Central memory CD8-positive, alpha-beta T cell (primary cell): ENCODE results near the gene ARMC10.
"Not testable (repeated sequence)": the region's sequence is repeated elsewhere in the genome, so short reads cannot be mapped to it uniquely, and the experiment has no call there.

Experiments
- ATAC-seq: fragments of 150-1000 bp; cut with Tn5 transposase; replicated peaks from 2 replicates; pipeline ENCODE4 v1.10.0; 2022; ENCODE audit warnings: mild to moderate bottlenecking, moderate FRiP score, moderate number of reproducible peaks; ENCODE audit not compliant: poor library complexity, severe bottlenecking; ENCODE audit errors: extremely low read depth
- DNase-seq, 2 donors: peaks; one replicate each; pipeline ENCODE4 v3.0.0; 2021; ENCODE audit warnings: low spot score in 2 of 2
- H3K27ac Mint-ChIP-seq: one replicate; pipeline ENCODE4 v1.8.0; 2022; ENCODE audit warnings: low read depth, mild to moderate bottlenecking, moderate library complexity, mixed read lengths
- H3K27me3 Mint-ChIP-seq: one replicate; pipeline ENCODE4 v1.8.0; 2022; ENCODE audit warnings: mixed read lengths
- H3K36me3 Mint-ChIP-seq: one replicate; pipeline ENCODE4 v1.8.0; 2022; ENCODE audit warnings: mild to moderate bottlenecking, moderate library complexity, mixed read lengths; ENCODE audit not compliant: insufficient read depth
- H3K4me1 Mint-ChIP-seq: one replicate; pipeline ENCODE4 v1.8.0; 2022; ENCODE audit warnings: mixed read lengths
- H3K4me3 Mint-ChIP-seq: one replicate; pipeline ENCODE4 v1.8.0; 2022; ENCODE audit warnings: mild to moderate bottlenecking, moderate library complexity, mixed read lengths
- H3K9me3 Mint-ChIP-seq: one replicate; pipeline ENCODE4 v1.8.0; 2022; ENCODE audit warnings: mixed read lengths

ARMC10 gene

DNA sequence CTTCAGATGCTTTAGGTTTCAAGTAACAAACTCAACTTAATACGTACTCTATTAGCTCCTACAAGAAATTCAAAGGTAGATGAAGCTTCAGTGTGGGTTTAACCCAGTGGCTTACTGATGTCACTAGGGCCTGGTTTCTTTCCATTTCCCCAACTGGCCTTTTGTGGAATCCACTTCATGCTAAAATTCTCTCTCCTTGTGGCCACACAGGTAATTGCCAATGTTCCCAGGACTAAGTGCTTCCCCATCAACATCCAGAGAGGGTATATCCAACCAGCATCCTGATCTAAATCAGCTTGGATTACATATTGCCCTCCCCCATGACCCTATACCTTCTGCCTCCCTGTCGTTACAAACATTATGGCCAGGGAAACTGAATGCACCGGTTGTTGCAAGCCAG is 11.0 kb upstream of the ARMC10 start:
- ATAC-seq (no peak), DNase-seq (no peak)
- no peaks in the 10 kb centered on the region for H3K4me1 Mint-ChIP-seq
- H3K27ac Mint-ChIP-seq, result no peak overlapping the region
- H3K36me3 Mint-ChIP-seq, result no peaks in the 10 kb centered on the region
- no peaks in the 10 kb centered on the region for H3K27me3 Mint-ChIP-seq
- H3K4me3 Mint-ChIP-seq, result no peak overlapping the region
- no peaks in the 10 kb centered on the region for H3K9me3 Mint-ChIP-seq

DNA sequence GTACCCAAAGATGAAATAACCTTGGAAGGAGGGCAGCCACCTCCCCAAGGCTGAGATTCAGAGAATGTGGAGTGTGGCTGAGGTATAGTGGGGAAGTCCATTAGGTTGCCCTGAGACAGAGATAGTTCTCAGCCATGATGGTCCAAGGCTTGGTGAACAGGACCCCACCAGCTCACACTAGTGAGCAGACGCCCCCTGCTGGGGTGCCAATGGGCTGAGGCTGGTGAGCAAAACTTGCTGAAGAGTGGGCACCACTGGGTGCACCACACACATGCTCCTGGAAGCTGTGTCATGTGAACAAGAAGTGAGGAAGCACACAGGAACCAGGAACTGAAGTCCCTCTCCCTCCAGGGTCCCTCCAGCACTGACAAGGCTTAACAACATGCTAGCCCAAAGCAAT is 9.3 kb upstream of the ARMC10 start:
- ATAC-seq (no peak), DNase-seq (no peak)
- Mint-ChIP-seq H3K4me3 (no peak overlapping the region), H3K36me3 (no peaks in the 10 kb centered on the region), H3K4me1 (no peaks in the 10 kb centered on the region), H3K27ac (no peak overlapping the region), H3K9me3 (no peaks in the 10 kb centered on the region), H3K27me3 (no peaks in the 10 kb centered on the region)

DNA sequence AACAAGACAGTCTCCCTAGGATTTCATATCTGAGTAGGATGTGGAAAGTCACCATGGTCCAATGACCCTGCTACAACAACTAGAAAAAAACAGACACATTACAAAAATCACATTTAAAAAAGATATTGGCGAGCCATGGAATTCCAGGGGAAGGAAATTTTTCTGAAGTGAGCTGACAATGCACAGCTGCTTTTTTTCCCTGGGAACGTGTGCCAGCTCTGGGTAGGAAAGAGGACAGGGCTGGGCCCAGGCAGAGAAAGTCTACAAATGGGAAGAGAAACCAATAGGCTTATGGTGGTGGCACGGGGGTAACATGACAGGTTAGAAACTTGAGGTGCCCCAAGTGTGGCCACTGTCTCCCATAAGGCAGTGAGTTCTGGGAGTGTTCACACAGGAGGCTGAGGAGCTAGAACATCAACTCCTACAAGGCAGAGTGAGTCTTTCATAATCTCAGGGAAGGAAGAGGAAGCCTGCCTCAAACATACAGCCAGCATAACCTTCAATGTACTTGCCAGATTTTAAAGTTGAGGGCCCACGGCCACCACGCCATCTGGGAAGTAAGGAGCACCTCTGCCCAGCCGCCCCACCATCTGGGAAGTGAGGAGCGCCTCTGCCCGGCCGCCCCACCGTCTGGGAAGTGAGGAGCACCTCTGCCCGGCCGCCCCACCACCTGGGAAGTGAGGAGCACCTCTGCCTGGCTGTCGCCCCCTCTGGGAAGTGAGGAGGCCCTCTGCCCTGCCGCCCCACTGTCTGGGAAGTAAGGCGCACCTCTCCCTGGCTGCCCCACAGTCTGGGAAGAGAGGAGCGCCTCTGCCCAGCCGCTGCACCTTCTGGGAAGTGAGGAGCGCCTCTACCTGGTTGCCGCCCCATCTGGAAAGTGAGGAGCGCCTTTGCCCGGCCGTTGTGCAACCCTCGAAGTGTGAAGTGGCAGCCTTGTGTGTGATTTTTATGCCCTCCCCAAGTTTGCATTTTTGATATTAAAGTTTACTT is 6.2 kb upstream of the ARMC10 start:
- H3K4me1 Mint-ChIP-seq, result no peaks in the 10 kb centered on the region
- H3K36me3 Mint-ChIP-seq, result no peaks in the 10 kb centered on the region
- H3K27me3 Mint-ChIP-seq, result no peaks in the 10 kb centered on the region
- no peak overlapping the region for H3K4me3 Mint-ChIP-seq
- H3K27ac Mint-ChIP-seq, result no peak overlapping the region
- DNase-seq, result no peak
- no peaks in the 10 kb centered on the region for H3K9me3 Mint-ChIP-seq
- ATAC-seq, result no peak

DNA sequence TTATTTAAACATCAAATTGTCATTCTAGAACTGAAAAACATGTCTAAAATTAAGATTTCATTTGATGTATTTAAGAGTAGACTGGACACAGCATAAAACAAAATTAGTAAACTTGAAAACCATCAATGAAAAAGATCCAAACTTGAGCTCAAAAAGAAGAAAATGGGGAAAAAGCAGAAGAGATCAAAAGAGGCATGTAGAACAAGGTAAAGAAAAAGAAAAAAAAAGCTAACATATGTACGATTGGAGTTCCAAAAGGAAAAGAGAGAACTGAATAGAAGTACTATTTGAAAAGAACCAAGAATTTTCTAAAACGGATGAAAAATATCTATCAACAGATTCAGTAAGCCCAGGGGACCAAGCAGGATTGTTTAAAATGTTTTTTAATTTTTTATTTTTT is 3.9 kb upstream of the ARMC10 start:
- peaks cover 15% of the 10 kb centered on the region for H3K4me1 Mint-ChIP-seq
- H3K4me3 Mint-ChIP-seq, result no peak overlapping the region
- H3K36me3 Mint-ChIP-seq, result peaks cover 2% of the 10 kb centered on the region
- ATAC-seq (no peak), DNase-seq (no peak)
- H3K9me3 Mint-ChIP-seq, result no peaks in the 10 kb centered on the region
- H3K27me3 Mint-ChIP-seq, result no peaks in the 10 kb centered on the region
- no peak overlapping the region for H3K27ac Mint-ChIP-seq

DNA sequence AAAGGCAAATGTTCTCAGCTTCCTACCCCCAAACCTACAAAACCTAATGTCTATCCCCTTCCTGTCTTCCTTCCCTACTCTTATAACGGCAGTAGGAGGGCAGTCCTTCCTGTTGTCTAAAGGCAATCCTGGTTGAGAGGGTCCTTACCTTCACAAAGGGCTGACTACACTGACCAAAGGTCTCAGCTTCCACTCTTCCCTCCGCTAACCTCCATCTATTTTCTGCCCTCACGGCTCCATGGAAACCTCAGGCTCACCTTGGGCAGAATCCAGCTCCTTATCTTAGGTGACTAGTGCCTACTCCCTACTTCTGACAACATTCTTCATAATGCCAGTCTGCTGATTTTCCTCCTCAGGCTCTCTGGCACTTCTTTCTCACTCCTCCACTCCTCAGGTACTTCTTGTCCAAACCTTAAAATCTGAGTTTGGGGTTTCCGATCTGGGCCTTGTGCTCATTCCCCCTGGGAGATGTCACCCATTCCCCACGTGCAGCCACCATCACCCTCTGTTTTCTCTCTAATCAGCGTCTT is 886 bp upstream of the ARMC10 start:
- Mint-ChIP-seq H3K27ac (peak overlapping the region; percentile 33), H3K9me3 (no peaks in the 10 kb centered on the region), H3K4me1 (peaks cover 22% of the 10 kb centered on the region), H3K36me3 (peaks cover 6% of the 10 kb centered on the region), H3K27me3 (no peaks in the 10 kb centered on the region), H3K4me3 (peak overlapping the region; percentile 89)
- DNase-seq, result no peak
- ATAC-seq, result no peak

DNA sequence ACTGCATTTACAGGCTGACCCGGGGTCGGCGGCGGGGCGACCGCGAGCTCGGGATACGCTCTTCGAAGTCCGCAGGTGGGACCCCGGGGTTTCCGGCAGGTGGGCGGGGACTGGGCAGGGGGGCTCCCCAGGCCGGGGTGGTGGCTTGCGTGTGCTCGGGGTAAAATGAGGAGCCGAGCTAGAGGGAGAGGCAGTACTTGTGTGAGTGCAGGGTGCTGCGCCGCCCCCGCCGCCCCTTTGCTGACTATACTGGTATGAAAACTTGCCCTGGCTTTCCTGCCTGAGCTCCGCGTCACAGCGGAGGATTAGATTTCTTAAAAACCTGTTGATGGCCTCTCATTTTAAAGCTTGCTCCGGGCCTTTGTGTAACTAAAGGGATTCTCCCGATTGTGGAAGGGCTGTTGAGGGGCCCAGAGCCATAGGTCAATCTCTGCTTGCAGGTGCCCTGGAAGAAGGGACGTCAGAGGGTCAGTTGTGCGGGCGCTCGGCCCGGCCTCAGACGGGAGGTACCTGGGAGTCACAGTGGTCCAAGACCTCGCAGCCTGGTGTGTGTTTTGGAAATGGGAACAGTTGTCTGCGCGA is 488 bp downstream of the ARMC10 start:
- peak overlapping the region; percentile 81 for H3K27ac Mint-ChIP-seq
- peak overlapping the region; percentile 89 for H3K4me3 Mint-ChIP-seq
- DNase-seq (peak in 1 of 2 donors; percentile 51), ATAC-seq (peak; percentile 74)
- H3K36me3 Mint-ChIP-seq, result peaks cover 6% of the 10 kb centered on the region
- peaks cover 22% of the 10 kb centered on the region for H3K4me1 Mint-ChIP-seq
- H3K9me3 Mint-ChIP-seq, result no peaks in the 10 kb centered on the region
- no peaks in the 10 kb centered on the region for H3K27me3 Mint-ChIP-seq

DNA sequence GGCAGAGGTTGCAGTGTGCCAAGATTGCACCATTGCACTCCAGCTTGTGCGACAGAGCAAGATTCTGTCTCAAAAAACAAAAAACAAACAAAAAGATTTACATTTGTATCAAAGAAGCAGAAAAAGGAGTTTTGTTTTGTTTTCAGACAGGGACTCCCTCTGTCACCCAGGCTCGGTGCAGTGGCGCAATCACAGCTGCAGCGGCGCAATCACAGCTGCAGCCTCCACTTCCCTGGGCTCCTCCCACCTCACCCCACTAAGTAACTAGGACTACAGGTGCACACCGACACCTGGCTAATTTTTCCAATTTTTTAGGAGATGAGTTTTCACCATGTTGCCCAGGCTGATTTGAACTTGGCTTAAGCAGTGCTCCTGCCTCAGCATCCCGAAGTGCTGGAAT is 1.8 kb downstream of the ARMC10 start:
- H3K27ac Mint-ChIP-seq, result no peak overlapping the region
- DNase-seq (no peak), ATAC-seq (no peak)
- H3K36me3 Mint-ChIP-seq, result peaks cover 6% of the 10 kb centered on the region
- no peaks in the 10 kb centered on the region for H3K9me3 Mint-ChIP-seq
- peaks cover 22% of the 10 kb centered on the region for H3K4me1 Mint-ChIP-seq
- H3K27me3 Mint-ChIP-seq, result no peaks in the 10 kb centered on the region
- no peak overlapping the region for H3K4me3 Mint-ChIP-seq

DNA sequence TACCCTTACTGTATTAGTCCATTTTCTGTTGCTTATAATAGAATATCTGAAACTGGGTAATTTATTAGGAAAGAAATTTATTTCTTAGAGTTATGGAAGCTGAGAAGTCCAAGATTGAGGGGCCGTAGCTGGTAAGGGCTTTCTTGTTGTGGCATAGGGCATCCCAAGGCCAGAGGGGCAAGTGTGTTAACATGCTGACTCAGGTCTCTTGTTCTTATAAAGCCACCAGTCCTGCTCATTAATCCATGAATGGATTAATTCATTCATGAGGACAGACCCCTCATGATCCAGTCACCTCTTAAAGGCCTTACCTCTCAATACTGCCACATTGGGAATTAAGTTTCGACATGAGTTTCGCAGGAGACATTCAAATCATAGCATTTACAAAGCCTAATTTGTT is 2.4 kb downstream of the ARMC10 start:
- no peak for ATAC-seq
- H3K4me1 Mint-ChIP-seq, result peaks cover 22% of the 10 kb centered on the region
- no peak overlapping the region for H3K27ac Mint-ChIP-seq
- H3K36me3 Mint-ChIP-seq, result peaks cover 6% of the 10 kb centered on the region
- no peaks in the 10 kb centered on the region for H3K9me3 Mint-ChIP-seq
- no peak for DNase-seq
- H3K4me3 Mint-ChIP-seq, result no peak overlapping the region
- H3K27me3 Mint-ChIP-seq, result no peaks in the 10 kb centered on the region

DNA sequence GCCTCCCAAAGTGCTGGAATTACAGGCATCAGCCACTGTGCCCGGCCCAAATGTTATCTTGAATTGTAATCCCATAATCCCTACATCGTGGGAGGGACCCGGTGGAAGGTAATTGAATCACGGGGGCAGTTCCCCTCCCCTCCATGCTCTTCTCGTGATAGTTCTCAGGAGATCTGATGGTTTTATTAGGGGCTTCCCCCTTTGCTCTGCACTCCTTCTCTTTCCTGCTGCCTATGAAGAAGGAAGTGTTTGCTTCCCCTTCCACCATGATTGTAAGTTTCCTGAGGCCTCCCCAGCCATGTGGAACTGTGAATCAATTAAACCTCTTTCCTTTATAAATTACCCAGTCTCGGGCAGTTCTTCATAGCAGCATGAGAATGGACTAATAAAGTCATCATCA is 3.3 kb downstream of the ARMC10 start:
- H3K4me1 Mint-ChIP-seq, result peaks cover 28% of the 10 kb centered on the region
- H3K27me3 Mint-ChIP-seq, H3K9me3 Mint-ChIP-seq: not testable (repeated sequence)

DNA sequence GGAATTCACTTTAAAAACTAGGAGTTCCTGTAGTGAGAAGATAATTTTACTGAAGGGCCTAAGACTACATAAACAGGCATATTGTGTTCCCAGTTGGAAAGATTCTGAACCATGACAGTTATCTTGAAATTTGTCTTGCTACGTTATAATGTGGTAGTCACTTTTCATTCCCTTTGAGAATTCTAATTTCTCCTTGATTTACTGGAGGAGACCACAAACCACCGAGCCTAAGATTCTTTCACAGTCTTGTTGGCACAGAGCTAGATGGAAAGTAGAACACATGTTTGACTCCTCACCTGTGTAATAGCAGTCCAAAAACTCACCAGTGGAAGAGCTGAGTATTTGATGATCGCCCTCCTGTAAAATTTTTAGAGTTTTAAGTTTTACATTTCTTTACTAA is 4.9 kb downstream of the ARMC10 start:
- no peak for ATAC-seq
- Mint-ChIP-seq H3K36me3 (peaks cover 15% of the 10 kb centered on the region), H3K4me1 (peaks cover 18% of the 10 kb centered on the region), H3K4me3 (no peak overlapping the region), H3K9me3 (no peaks in the 10 kb centered on the region), H3K27me3 (no peaks in the 10 kb centered on the region), H3K27ac (no peak overlapping the region)
- DNase-seq, result no peak

More for the DNA sequence above, 3.3 kb downstream of the ARMC10 start:
- H3K27ac Mint-ChIP-seq, H3K36me3 Mint-ChIP-seq, DNase-seq, H3K4me3 Mint-ChIP-seq, ATAC-seq: not testable (repeated sequence)

DNA sequence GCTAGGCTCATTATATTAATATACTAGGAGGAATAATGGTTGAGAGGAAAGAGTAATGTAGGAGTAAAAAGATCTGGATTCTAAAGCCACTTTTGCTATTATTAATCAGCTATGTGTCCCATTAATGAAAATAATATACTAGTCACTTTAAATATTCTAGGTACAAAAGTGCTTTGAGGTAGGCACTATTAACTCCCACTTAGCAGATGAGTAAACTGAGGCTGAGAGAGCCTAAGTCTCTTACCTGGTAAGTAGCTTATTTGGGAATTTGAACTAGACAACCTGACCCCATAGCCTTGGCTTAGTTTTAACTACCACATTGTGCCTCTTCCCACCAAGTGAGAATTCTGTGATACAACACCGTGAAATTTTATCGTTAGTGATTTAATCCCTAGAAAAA is 6.0 kb downstream of the ARMC10 start:
- Mint-ChIP-seq H3K36me3 (peaks cover 18% of the 10 kb centered on the region), H3K4me3 (no peak overlapping the region)

DNA sequence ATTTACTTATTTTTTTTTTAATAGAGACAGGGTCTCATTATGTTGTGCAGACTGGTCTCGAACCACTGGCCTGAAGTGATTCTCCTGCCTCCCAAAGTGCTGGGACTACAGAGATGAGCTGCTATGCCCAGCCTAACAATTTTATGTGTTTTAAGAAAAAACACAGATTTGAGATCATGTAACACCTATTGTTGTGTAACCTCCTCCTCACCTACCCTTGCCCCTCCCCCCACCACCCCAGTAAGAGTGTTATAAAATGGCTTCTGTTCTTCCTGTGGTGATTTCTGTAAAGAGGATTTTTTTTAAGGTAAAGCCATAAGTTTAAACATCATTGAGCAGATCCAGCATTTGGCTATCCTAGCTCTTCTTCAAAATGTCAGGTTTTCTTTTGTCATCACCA is 7.6 kb downstream of the ARMC10 start:
- H3K36me3 Mint-ChIP-seq, result peaks cover 21% of the 10 kb centered on the region
- DNase-seq (no peak), ATAC-seq (no peak)
- H3K27me3 Mint-ChIP-seq, result no peaks in the 10 kb centered on the region
- H3K4me1 Mint-ChIP-seq, result peaks cover 13% of the 10 kb centered on the region
- H3K9me3 Mint-ChIP-seq, result no peaks in the 10 kb centered on the region
- H3K4me3 Mint-ChIP-seq, result no peak overlapping the region
- no peak overlapping the region for H3K27ac Mint-ChIP-seq

More for the DNA sequence above, 6.0 kb downstream of the ARMC10 start:
- no peak overlapping the region for H3K27ac Mint-ChIP-seq
- H3K27me3 Mint-ChIP-seq, result no peaks in the 10 kb centered on the region
- H3K4me1 Mint-ChIP-seq, result peaks cover 13% of the 10 kb centered on the region
- H3K9me3 Mint-ChIP-seq, result no peaks in the 10 kb centered on the region
- ATAC-seq, result no peak
- DNase-seq, result no peak

DNA sequence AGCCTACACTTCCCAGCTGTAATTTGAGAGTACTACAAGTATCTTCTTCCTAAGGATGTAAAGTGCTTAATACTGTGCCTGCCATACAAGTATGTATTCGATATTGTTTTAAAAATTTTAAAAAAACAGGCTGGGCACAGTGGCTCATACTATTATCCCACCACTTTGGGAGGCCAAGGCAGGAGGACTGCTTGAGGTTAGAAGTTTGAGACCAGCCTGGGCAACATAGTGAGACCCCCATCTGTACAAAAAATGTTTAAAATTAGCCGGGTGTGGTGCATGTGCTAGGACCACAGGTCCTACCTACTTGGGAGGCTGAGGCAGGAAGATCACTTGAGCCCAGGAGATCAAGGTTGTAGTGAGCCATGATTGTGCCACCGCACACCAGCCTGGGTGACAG is 8.3 kb downstream of the ARMC10 start:
- H3K36me3 Mint-ChIP-seq, result peaks cover 24% of the 10 kb centered on the region
- no peaks in the 10 kb centered on the region for H3K9me3 Mint-ChIP-seq
- H3K27ac Mint-ChIP-seq, result no peak overlapping the region
- peaks cover 11% of the 10 kb centered on the region for H3K4me1 Mint-ChIP-seq
- H3K27me3 Mint-ChIP-seq, result no peaks in the 10 kb centered on the region
- ATAC-seq, result no peak
- DNase-seq, result no peak
- H3K4me3 Mint-ChIP-seq, result no peak overlapping the region
